Measurements from ENCODE around the gene ZNF500. TPM values are rescaled to one million over a fixed set of nuclear protein-coding genes. Genes with fewer than 3 reads are reported as not detected.

Gene ZNF500
- total RNA-seq, 1 donor from 2014 or later = 6.8 TPM

DNA sequence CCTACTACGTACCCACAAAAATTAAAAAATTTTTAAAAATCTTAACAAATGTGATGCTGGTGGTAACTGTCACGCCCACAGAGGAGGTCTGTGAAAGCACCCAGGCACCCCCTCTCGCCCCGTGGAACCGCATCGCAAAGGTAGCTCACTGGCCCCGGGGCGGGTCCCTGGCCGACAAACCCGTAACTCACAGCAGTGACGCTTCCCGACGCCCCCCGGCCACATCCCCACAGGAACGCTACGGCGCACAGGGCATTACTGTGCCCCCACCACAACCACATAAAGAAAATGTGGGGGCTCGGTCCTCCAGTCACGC, 33.3 kb downstream of the ZNF500 start:
- Histone ChIP-seq H3K27ac (ENCODE audit: low read depth, low read length) (peak overlapping the region; percentile 86), H3K27me3 (ENCODE audit: control insufficient read depth in 3 of 3, insufficient read depth in 3 of 3, low read length in 3 of 3) (peaks cover 0 to 2% (median 0%) of the 10 kb centered on the region in 3 donors)

DNA sequence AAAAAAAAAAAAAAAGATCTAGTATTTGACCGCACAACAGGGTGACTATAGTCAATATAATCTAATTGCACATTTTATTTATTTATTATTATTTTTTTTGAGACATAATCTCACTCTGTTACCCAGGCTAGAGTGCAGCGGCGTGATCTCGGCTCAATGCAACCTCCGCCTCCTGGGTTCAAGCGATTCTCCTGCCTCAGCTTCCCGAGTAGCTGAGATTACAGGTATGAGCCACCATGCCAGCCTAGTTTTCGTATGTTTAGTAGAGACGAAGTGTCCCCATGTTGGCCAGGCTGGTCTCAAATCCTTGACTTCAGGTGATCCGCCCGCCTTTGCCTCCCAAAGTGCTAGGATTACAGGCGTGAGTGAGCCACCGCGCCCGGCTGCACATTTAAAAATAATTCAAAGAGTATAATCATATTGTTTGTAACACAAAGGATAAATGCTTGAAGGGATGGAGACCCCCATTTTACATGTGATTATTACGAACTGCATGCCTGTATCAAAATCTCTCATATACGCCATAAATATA, 33.7 kb downstream of the ZNF500 start:
- H3K27me3 ChIP-seq (ENCODE audit: control insufficient read depth in 3 of 3, insufficient read depth in 3 of 3, low read length in 3 of 3) = peaks cover 0 to 1% (median 0%) of the 10 kb centered on the region in 3 donors
- H3K4me1 ChIP-seq (ENCODE audit: control insufficient read depth in 3 of 3, insufficient read depth in 3 of 3, low read length in 3 of 3) = peaks cover 6 to 20% (median 8%) of the 10 kb centered on the region in 3 donors
- peak overlapping the region; percentile 85 to 98 (median 95) for H3K4me3 ChIP-seq (ENCODE audit: low read length in 3 of 3)
- H3K9me3 ChIP-seq (ENCODE audit: control insufficient read depth in 3 of 3, low read length in 3 of 3) = no peaks in the 10 kb centered on the region
- peak overlapping the region; percentile 77 to 91 (median 86) for H3K9ac ChIP-seq (ENCODE audit: low read depth in 1 of 3, low read length in 3 of 3)
- peaks cover 14 to 23% (median 19%) of the 10 kb centered on the region in 3 donors for H3K36me3 ChIP-seq (ENCODE audit: control insufficient read depth in 3 of 3, insufficient read depth in 3 of 3, low read length in 3 of 3)
- peak overlapping the region; percentile 86 for H3K27ac ChIP-seq (ENCODE audit: low read depth, low read length)

More for the DNA sequence above, 33.3 kb downstream of the ZNF500 start:
- Histone ChIP-seq H3K9me3 (ENCODE audit: control insufficient read depth in 3 of 3, low read length in 3 of 3) (no peaks in the 10 kb centered on the region), H3K9ac (ENCODE audit: low read depth in 1 of 3, low read length in 3 of 3) (peak overlapping the region; percentile 77 to 91 (median 86)), H3K36me3 (ENCODE audit: control insufficient read depth in 3 of 3, insufficient read depth in 3 of 3, low read length in 3 of 3) (peaks cover 10 to 20% (median 15%) of the 10 kb centered on the region in 3 donors), H3K4me3 (ENCODE audit: low read length in 3 of 3) (peak overlapping the region; percentile 85 to 98 (median 95)), H3K4me1 (ENCODE audit: control insufficient read depth in 3 of 3, insufficient read depth in 3 of 3, low read length in 3 of 3) (peaks cover 6 to 20% (median 8%) of the 10 kb centered on the region in 3 donors)

DNA sequence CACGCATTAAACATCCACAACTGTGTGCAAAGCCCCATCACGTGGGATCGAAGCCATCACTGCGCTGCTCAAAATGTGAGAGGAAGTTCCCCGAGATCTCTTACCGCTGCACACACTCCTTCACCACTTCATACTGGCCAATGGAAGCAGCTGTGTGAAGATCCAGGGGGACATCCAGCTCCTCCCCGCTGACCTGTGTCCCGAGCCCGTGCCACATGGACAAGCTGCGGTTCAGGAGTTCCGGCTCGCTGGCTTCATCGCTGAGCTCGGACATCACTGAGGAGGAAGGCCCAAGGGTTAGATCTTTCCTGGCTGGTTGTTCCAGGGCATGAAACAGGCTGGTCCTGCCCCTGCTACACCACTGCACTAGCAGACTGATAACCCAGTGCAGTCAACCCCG, 37.1 kb downstream of the ZNF500 start:
- H3K36me3 ChIP-seq (ENCODE audit: control insufficient read depth in 3 of 3, insufficient read depth in 3 of 3, low read length in 3 of 3) = peaks cover 27 to 46% (median 43%) of the 10 kb centered on the region in 3 donors
- H3K9me3 ChIP-seq (ENCODE audit: control insufficient read depth in 3 of 3, low read length in 3 of 3) = no peaks in the 10 kb centered on the region
- H3K9ac ChIP-seq (ENCODE audit: low read depth in 1 of 3, low read length in 3 of 3) = no peak overlapping the region
- H3K4me3 ChIP-seq (ENCODE audit: low read length in 3 of 3) = no peak overlapping the region
- H3K27ac ChIP-seq (ENCODE audit: low read depth, low read length) = no peak overlapping the region
- H3K4me1 ChIP-seq (ENCODE audit: control insufficient read depth in 3 of 3, insufficient read depth in 3 of 3, low read length in 3 of 3) = peaks cover under 1 to 11% (median 3%) of the 10 kb centered on the region in 3 donors
- H3K27me3 ChIP-seq (ENCODE audit: control insufficient read depth in 3 of 3, insufficient read depth in 3 of 3, low read length in 3 of 3) = no peaks in the 10 kb centered on the region

DNA sequence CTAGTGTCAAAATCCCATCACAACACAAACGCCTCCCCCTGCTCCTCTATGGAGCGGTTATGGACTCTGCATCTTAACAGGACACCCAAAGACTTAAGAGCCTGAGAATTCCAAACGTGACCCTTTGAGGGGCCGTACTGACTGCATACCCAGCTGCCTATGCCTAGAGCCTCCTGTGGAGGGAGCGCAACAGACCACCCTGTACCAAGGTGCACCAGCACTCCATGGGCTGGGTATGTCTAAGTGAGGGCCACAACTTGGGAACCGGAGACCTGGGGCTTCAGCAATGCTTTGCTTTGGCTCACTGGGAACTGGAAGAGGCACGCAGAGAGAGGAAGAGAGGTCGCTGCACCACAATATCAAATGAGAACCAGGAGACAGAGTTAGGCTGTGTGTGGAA, 38.3 kb downstream of the ZNF500 start:
- no peak overlapping the region for H3K9ac ChIP-seq (ENCODE audit: low read depth in 1 of 3, low read length in 3 of 3)
- H3K4me1 ChIP-seq (ENCODE audit: control insufficient read depth in 3 of 3, insufficient read depth in 3 of 3, low read length in 3 of 3) = peaks cover 0 to 3% (median under 1%) of the 10 kb centered on the region in 3 donors
- H3K9me3 ChIP-seq (ENCODE audit: control insufficient read depth in 3 of 3, low read length in 3 of 3) = no peaks in the 10 kb centered on the region
- no peak overlapping the region for H3K27ac ChIP-seq (ENCODE audit: low read depth, low read length)
- H3K36me3 ChIP-seq (ENCODE audit: control insufficient read depth in 3 of 3, insufficient read depth in 3 of 3, low read length in 3 of 3) = peaks cover 27 to 51% (median 44%) of the 10 kb centered on the region in 3 donors
- H3K4me3 ChIP-seq (ENCODE audit: low read length in 3 of 3) = no peak overlapping the region
- no peaks in the 10 kb centered on the region for H3K27me3 ChIP-seq (ENCODE audit: control insufficient read depth in 3 of 3, insufficient read depth in 3 of 3, low read length in 3 of 3)

DNA sequence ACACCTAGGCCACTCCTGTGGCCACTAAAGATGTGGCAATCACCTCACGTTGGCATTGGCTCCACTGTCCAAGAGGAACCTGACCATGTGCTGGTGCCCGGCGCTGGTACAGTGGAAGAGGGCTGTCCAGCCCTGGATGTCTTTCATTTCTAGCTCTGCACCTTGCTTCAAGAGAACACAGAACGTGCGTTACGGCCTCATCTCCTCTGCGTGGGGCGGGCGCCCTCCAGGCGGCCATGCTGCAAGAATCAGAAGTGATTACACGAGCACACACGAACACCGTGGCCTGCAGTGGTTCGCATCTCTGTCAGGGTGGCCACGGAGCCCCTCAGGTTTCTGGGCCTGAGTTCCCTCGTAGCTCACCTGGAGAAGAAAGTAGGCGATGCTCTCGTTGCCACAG, 40.3 kb downstream of the ZNF500 start:
- H3K9me3 ChIP-seq (ENCODE audit: control insufficient read depth in 3 of 3, low read length in 3 of 3) = no peaks in the 10 kb centered on the region
- no peak overlapping the region for H3K4me3 ChIP-seq (ENCODE audit: low read length in 3 of 3)
- H3K36me3 ChIP-seq (ENCODE audit: control insufficient read depth in 3 of 3, insufficient read depth in 3 of 3, low read length in 3 of 3) = peaks cover 32 to 52% (median 50%) of the 10 kb centered on the region in 3 donors
- H3K4me1 ChIP-seq (ENCODE audit: control insufficient read depth in 3 of 3, insufficient read depth in 3 of 3, low read length in 3 of 3) = no peaks in the 10 kb centered on the region
- H3K9ac ChIP-seq (ENCODE audit: low read depth in 1 of 3, low read length in 3 of 3) = no peak overlapping the region
- no peak overlapping the region for H3K27ac ChIP-seq (ENCODE audit: low read depth, low read length)
- no peaks in the 10 kb centered on the region for H3K27me3 ChIP-seq (ENCODE audit: control insufficient read depth in 3 of 3, insufficient read depth in 3 of 3, low read length in 3 of 3)

DNA sequence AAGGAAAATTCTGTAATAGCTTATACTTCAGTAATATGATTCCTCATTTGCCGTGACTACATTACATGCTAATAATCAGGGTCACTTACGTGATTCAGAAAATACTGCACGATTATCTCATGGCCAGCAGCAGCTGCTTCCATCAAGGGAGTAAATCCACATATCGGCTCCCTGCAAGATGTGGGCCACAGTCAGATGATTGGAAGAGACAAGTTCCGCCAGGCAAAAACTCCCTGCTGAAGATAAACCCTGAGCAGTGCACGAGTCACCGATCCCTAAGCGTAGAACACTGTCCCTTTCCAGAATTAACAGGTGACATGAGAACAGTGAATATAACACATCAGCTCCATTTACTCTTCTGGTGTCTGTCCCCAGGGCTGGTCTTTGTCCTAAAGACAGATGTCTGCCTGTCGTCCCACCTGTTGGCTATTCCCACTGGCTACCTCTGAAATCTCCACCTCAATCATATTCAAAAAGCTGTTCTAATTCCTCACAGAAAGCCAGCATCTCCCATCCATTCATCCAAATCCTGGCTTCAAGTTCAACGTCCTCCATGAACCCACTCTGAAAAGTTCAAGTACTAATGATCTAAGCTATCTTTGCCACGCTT, 42.2 kb downstream of the ZNF500 start:
- Histone ChIP-seq H3K27me3 (ENCODE audit: control insufficient read depth in 3 of 3, insufficient read depth in 3 of 3, low read length in 3 of 3) (no peaks in the 10 kb centered on the region), H3K4me1 (ENCODE audit: control insufficient read depth in 3 of 3, insufficient read depth in 3 of 3, low read length in 3 of 3) (no peaks in the 10 kb centered on the region), H3K27ac (ENCODE audit: low read depth, low read length) (no peak overlapping the region), H3K9ac (ENCODE audit: low read depth in 1 of 3, low read length in 3 of 3) (no peak overlapping the region), H3K9me3 (ENCODE audit: control insufficient read depth in 3 of 3, low read length in 3 of 3) (no peaks in the 10 kb centered on the region), H3K4me3 (ENCODE audit: low read length in 3 of 3) (no peak overlapping the region), H3K36me3 (ENCODE audit: control insufficient read depth in 3 of 3, insufficient read depth in 3 of 3, low read length in 3 of 3) (peaks cover 29 to 44% (median 43%) of the 10 kb centered on the region in 3 donors)

DNA sequence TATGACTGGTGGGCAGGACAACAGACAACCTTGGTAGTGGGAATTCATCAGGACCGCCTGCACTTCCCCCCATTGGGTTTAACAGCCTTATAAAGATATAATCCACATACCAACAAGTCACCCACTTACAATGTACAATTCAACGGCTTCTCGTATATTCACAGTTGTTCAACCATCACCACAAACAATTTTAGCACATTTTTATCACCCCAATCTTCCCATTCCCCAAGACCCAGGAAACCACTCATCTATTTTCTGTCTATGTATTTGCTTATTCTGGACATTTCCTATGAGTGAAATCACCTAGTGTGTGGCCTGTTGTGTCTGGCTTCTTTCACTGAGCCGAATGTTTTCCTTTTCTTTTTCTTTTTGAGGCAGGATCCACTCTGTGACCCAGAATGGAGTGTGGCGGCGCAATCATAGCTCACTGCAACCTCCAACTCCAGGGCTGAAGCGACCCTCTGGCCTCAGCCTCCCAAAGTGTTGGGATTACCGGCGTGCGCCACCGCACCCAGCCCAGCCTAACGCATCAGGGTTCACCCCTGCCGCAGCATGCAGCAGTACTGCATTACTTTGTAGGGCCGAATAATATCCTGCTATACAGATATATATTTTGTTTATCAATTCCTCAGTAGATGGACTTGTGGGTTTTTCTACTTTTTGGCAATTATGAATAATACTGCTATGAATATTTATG, 43.7 kb downstream of the ZNF500 start:
- H3K36me3 ChIP-seq (ENCODE audit: control insufficient read depth in 3 of 3, insufficient read depth in 3 of 3, low read length in 3 of 3) = peaks cover 22 to 38% (median 37%) of the 10 kb centered on the region in 3 donors
- no peak overlapping the region for H3K27ac ChIP-seq (ENCODE audit: low read depth, low read length)
- H3K9ac ChIP-seq (ENCODE audit: low read depth in 1 of 3, low read length in 3 of 3) = no peak overlapping the region
- H3K4me3 ChIP-seq (ENCODE audit: low read length in 3 of 3) = no peak overlapping the region
- H3K9me3 ChIP-seq (ENCODE audit: control insufficient read depth in 3 of 3, low read length in 3 of 3) = no peaks in the 10 kb centered on the region
- no peaks in the 10 kb centered on the region for H3K27me3 ChIP-seq (ENCODE audit: control insufficient read depth in 3 of 3, insufficient read depth in 3 of 3, low read length in 3 of 3)
- no peaks in the 10 kb centered on the region for H3K4me1 ChIP-seq (ENCODE audit: control insufficient read depth in 3 of 3, insufficient read depth in 3 of 3, low read length in 3 of 3)

DNA sequence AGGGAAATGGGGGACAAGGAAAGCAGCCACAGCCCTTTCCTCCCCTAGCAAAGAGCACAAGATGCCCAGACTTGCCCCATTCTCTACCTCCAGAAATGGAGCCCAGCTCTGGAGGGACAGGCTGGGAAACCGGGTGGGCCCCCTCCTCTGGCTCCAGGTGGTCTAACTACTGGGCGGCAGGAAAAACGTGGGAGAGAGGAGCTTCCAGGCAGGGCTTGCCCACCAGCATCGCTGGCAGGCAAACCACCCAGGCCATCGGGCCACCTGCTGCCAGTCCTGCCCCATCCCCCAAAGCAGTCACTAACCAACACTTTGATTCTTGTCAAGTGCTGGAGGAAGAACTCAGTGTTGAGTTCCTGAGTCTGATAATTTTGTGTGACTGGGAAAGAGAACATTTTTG, 48.5 kb downstream of the ZNF500 start:
- Histone ChIP-seq H3K4me3 (ENCODE audit: low read length in 3 of 3) (no peak overlapping the region), H3K27me3 (ENCODE audit: control insufficient read depth in 3 of 3, insufficient read depth in 3 of 3, low read length in 3 of 3) (no peaks in the 10 kb centered on the region), H3K9ac (ENCODE audit: low read depth in 1 of 3, low read length in 3 of 3) (no peak overlapping the region), H3K9me3 (ENCODE audit: control insufficient read depth in 3 of 3, low read length in 3 of 3) (no peaks in the 10 kb centered on the region), H3K27ac (ENCODE audit: low read depth, low read length) (no peak overlapping the region), H3K4me1 (ENCODE audit: control insufficient read depth in 3 of 3, insufficient read depth in 3 of 3, low read length in 3 of 3) (no peaks in the 10 kb centered on the region), H3K36me3 (ENCODE audit: control insufficient read depth in 3 of 3, insufficient read depth in 3 of 3, low read length in 3 of 3) (peaks cover 20 to 21% (median 20%) of the 10 kb centered on the region in 3 donors)

DNA sequence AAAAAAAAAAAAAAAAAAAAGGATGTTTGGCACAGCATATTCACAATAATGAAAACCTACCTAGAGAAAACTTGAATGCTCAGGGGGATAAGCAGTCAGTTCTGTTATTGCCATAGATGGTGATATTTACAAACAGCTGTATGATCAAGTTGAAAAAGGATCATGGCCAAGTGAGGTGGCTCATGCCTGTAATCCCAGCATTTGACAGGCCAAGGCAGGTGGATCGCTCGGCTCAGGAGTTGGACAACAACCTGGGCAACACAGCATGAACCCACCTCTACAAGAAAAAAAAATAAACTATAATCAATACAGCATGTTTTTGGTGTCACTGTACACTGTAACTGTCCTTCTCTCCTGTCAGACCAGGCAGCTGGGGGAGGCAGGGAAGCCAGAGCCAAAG, 52.0 kb downstream of the ZNF500 start:
- peaks cover 13 to 24% (median 21%) of the 10 kb centered on the region in 3 donors for H3K36me3 ChIP-seq (ENCODE audit: control insufficient read depth in 3 of 3, insufficient read depth in 3 of 3, low read length in 3 of 3)
- no peak overlapping the region for H3K27ac ChIP-seq (ENCODE audit: low read depth, low read length)
- no peaks in the 10 kb centered on the region for H3K9me3 ChIP-seq (ENCODE audit: control insufficient read depth in 3 of 3, low read length in 3 of 3)
- H3K9ac ChIP-seq (ENCODE audit: low read depth in 1 of 3, low read length in 3 of 3) = peak overlapping the region in 1 of 3 donors; percentile 25
- no peaks in the 10 kb centered on the region for H3K4me1 ChIP-seq (ENCODE audit: control insufficient read depth in 3 of 3, insufficient read depth in 3 of 3, low read length in 3 of 3)
- no peaks in the 10 kb centered on the region for H3K27me3 ChIP-seq (ENCODE audit: control insufficient read depth in 3 of 3, insufficient read depth in 3 of 3, low read length in 3 of 3)
- no peak overlapping the region for H3K4me3 ChIP-seq (ENCODE audit: low read length in 3 of 3)

Data from skeletal muscle tissue (tissue), 4 donors.